ENCODE measurements around the gene GPBAR1. TPM values are rescaled to one million over a fixed set of nuclear protein-coding genes. Genes with fewer than 3 reads are reported as not detected.

The GPBAR1 gene
- total RNA-seq, 1 donor from 2014 or later, result 1.6 TPM

GRCh38 chr2:218249691-218250090, 11.1 kb upstream of the GPBAR1 start:
- Mint-ChIP-seq H3K4me3 (ENCODE audit: unreplicated experiment) (no peak overlapping the region), H3K4me1 (ENCODE audit: low read depth, unreplicated experiment) (no peaks in the 10 kb centered on the region), H3K9me3 (ENCODE audit: unreplicated experiment) (no peaks in the 10 kb centered on the region), H3K27ac (ENCODE audit: unreplicated experiment) (no peak overlapping the region), H3K36me3 (ENCODE audit: unreplicated experiment) (no peaks in the 10 kb centered on the region), H3K27me3 (ENCODE audit: unreplicated experiment) (no peaks in the 10 kb centered on the region)
- no peak for DNase-seq
- no peak for TF ChIP-seq CTCF (IDR thresholded peaks at IDR 0.05; ENCODE audit: partially characterized antibody, unreplicated experiment)

GRCh38 chr2:218252509-218253231, 8.1 kb upstream of the GPBAR1 start:
- DNase-seq, result no peak

GRCh38 chr2:218253232-218253625, 7.6 kb upstream of the GPBAR1 start:
- peaks cover 4% of the 10 kb centered on the region for H3K27me3 Mint-ChIP-seq (ENCODE audit: unreplicated experiment)
- H3K9me3 Mint-ChIP-seq (ENCODE audit: unreplicated experiment), result no peaks in the 10 kb centered on the region
- H3K4me3 Mint-ChIP-seq (ENCODE audit: unreplicated experiment), result no peak overlapping the region
- no peak for DNase-seq
- no peak overlapping the region for H3K27ac Mint-ChIP-seq (ENCODE audit: unreplicated experiment)
- H3K36me3 Mint-ChIP-seq (ENCODE audit: unreplicated experiment), result no peaks in the 10 kb centered on the region
- TF ChIP-seq CTCF (IDR thresholded peaks at IDR 0.05; ENCODE audit: partially characterized antibody, unreplicated experiment), result no peak
- H3K4me1 Mint-ChIP-seq (ENCODE audit: low read depth, unreplicated experiment), result peaks cover 1% of the 10 kb centered on the region

More at GRCh38 chr2:218252509-218253231, 8.1 kb upstream of the GPBAR1 start:
- Mint-ChIP-seq H3K4me3 (ENCODE audit: unreplicated experiment) (no peak overlapping the region), H3K9me3 (ENCODE audit: unreplicated experiment) (no peaks in the 10 kb centered on the region), H3K27ac (ENCODE audit: unreplicated experiment) (no peak overlapping the region), H3K36me3 (ENCODE audit: unreplicated experiment) (no peaks in the 10 kb centered on the region), H3K4me1 (ENCODE audit: low read depth, unreplicated experiment) (peaks cover 1% of the 10 kb centered on the region), H3K27me3 (ENCODE audit: unreplicated experiment) (peaks cover 3% of the 10 kb centered on the region)
- TF ChIP-seq CTCF (IDR thresholded peaks at IDR 0.05; ENCODE audit: partially characterized antibody, unreplicated experiment), result no peak

- TF ChIP-seq CTCF (IDR thresholded peaks at IDR 0.05; ENCODE audit: partially characterized antibody, unreplicated experiment), result no peak
- no peaks in the 10 kb centered on the region for H3K36me3 Mint-ChIP-seq (ENCODE audit: unreplicated experiment)
- no peak overlapping the region for H3K4me3 Mint-ChIP-seq (ENCODE audit: unreplicated experiment)
- DNase-seq, result no peak
- H3K9me3 Mint-ChIP-seq (ENCODE audit: unreplicated experiment), result peaks cover 1% of the 10 kb centered on the region
- peaks cover 17% of the 10 kb centered on the region for H3K4me1 Mint-ChIP-seq (ENCODE audit: low read depth, unreplicated experiment)
- peaks cover 9% of the 10 kb centered on the region for H3K27me3 Mint-ChIP-seq (ENCODE audit: unreplicated experiment)
- no peak overlapping the region for H3K27ac Mint-ChIP-seq (ENCODE audit: unreplicated experiment)
Measured at GRCh38 chr2:218255446-218255845, 5.4 kb upstream of the GPBAR1 start.

- Mint-ChIP-seq H3K4me1 (ENCODE audit: low read depth, unreplicated experiment) (peaks cover 28% of the 10 kb centered on the region), H3K27ac (ENCODE audit: unreplicated experiment) (no peak overlapping the region), H3K36me3 (ENCODE audit: unreplicated experiment) (no peaks in the 10 kb centered on the region), H3K4me3 (ENCODE audit: unreplicated experiment) (no peak overlapping the region), H3K27me3 (ENCODE audit: unreplicated experiment) (peaks cover 12% of the 10 kb centered on the region), H3K9me3 (ENCODE audit: unreplicated experiment) (peaks cover 1% of the 10 kb centered on the region)
- no peak for DNase-seq
- no peak for TF ChIP-seq CTCF (IDR thresholded peaks at IDR 0.05; ENCODE audit: partially characterized antibody, unreplicated experiment)
Measured at GRCh38 chr2:218256612-218257350, 4.0 kb upstream of the GPBAR1 start.
